Medulla oblongata (tissue), 1 donor: Measurements from ENCODE around the gene GPX4.

Experiments used
- DNase-seq: peaks from one replicate; pipeline ENCODE4 v3.0.0-alpha.2; 2015; ENCODE audit errors: extremely low spot score

Gene GPX4

DNA sequence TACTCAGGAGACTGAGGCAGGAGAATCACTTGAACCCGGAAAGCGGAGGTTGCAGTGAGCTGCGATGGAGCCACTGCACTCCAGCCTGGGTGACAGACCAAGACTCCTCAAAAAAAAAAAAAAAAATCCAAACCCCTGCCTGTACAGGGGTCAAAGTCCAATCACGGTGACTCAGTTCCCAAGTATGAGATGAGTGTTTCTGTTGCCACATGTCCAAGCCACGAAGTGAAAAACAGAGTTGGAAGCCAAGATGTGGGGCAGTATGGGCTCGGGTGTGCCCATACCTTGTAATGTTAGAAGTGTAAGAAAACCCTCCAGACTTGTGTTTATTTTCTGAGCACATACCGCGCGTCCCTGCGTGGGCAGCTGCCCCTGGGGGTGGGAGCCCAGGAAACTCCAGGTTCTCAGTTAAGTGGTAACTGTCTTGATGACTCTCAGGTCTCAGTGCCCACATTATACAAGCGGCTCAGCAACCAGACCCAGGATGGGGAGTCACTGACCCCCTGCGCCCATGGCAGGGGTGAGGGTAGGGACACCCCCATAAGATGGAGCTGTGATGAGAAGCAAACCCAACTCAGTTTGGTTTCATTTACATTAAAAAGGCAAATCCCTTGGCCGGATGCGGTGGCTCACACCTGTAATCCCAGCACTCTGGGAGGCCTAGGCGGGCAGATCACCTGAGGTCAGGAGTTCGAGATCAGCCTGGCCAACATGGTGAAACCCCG is 1.2 kb upstream of the GPX4 start:
- peak; percentile 38 for DNase-seq

GRCh38 chr19:1103132-1103707 is 574 bp upstream of the GPX4 start:
- no peak for DNase-seq

GRCh38 chr19:1104311-1105007 is 665 bp downstream of the GPX4 start:
- DNase-seq, result peak; percentile 81

DNA sequence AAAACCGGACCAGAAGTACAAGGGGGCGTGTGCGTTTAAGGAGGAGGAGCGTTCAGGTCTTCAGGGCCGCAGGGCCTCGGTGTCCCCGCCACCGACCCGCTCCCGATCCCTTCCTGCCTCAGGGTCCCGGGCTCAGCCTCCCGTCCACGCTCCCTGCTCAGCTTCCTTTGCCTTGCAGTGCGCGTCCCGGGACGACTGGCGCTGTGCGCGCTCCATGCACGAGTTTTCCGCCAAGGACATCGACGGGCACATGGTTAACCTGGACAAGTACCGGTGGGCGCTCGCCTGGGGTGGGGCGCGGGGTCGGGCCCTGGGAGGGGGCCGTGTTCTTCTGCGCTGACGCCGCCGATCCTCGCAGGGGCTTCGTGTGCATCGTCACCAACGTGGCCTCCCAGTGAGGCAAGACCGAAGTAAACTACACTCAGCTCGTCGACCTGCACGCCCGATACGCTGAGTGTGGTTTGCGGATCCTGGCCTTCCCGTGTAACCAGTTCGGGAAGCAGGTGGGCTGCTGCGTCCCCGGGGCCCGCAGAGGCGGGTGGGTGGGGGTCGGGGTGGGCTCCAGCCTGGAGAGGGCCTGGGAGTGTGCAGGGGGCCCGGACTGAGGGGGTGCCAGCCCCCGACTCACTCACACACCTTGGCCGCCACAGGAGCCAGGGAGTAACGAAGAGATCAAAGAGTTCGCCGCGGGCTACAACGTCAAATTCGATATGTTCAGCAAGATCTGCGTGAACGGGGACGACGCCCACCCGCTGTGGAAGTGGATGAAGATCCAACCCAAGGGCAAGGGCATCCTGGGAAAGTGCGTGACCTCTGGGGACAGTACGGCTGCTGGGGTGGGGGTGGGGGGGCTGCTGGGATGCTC is 1.4 kb downstream of the GPX4 start:
- no peak for DNase-seq

- DNase-seq, result no peak
Measured at GRCh38 chr19:1105873-1106840, 2.4 kb downstream of the GPX4 start.

- DNase-seq, result no peak
Measured at GRCh38 chr19:1106841-1107660, 3.3 kb downstream of the GPX4 start.

DNA sequence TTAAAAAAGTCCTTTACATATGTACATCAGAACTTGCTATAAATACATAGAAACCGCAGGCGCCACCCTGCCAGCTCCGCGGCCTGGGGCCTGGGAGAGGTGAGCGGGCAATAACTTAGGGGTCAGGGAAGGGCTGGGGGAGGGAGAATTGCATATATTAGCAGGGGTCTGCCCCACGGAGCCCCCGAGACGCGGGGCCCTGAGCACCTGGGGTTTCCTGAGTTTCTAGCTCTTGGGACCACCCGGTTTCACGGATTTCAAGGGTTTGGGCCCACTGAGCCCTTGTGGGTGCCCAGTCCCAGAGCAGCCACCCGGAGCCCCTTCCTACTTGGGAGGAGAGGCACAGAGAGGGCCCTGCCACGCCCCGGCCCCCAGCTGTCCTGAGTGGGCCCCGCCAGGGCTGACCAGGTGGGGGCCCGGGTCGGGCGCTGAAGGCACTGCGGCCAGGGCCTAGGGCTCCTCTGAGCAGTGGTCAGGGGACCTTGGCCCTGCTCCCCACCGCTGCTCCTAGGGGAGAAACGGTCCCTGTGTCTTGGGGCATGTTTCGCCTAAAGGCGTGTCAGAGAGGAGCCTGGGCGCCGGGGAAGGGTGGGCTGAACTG is 4.0 kb downstream of the GPX4 start:
- DNase-seq, result no peak

DNA sequence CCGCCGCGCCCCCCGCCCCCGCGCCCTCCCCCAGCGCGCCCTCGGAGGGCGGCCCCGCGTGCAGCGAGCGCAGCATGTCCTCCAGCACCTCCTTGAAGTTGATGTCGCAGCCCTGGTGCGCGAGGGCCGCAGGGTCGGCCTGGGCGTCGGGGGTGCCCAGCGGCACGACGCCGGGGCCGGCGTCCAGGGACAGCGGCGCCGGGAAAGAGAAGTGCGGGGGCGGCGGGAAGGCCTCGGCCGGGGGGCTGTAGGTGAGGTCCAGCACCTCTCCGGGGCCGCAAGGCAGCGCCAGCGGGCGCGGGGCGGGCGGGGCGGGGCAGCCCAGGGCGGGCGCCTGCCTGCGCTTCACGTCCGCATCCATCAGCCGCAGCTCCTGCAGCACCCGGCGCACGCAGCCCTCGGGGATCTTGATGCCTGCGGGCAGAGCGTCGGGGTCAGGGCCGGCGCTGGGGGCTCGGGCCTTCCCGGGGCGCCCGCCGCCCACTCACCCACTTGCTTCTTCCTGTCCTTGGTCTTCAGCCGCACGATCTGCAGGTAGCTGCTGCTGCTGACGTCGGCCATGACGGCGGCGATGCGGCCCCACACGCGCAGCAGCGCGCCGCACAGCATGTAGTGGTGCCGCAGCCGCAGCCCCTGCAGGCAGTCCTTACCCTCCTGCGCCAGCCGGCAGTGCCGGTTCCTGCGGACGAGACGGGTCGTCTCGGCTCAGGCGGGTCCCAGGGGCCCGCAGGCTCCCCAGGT is 4.7 kb downstream of the GPX4 start:
- DNase-seq, result no peak

DNA sequence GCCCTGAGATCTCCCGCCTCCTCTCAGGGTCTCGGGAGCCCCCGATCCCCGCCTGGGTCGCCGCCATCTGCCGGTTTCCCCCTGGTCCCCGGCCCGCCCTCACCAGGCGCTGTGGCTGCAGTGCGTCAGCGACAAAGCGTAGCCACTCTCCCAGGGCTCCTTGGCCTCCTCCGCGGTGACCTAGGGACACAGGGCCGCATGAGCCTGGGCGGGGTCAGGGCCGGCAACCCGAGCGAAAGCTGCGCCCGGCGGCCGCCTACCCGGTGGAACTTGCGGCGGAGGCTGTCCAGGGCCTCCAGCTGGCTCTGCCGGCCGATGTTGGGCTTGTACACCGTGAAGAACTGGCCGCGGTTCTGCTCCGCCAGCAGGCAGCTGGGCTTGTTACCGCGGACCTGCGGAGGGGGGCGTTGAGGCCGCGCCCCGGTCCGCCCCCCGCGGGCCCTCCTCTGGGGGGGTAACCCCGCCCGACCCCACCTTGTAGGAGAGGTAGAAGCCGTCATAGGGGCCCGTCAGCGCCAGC is 5.3 kb downstream of the GPX4 start:
- DNase-seq, result no peak

DNA sequence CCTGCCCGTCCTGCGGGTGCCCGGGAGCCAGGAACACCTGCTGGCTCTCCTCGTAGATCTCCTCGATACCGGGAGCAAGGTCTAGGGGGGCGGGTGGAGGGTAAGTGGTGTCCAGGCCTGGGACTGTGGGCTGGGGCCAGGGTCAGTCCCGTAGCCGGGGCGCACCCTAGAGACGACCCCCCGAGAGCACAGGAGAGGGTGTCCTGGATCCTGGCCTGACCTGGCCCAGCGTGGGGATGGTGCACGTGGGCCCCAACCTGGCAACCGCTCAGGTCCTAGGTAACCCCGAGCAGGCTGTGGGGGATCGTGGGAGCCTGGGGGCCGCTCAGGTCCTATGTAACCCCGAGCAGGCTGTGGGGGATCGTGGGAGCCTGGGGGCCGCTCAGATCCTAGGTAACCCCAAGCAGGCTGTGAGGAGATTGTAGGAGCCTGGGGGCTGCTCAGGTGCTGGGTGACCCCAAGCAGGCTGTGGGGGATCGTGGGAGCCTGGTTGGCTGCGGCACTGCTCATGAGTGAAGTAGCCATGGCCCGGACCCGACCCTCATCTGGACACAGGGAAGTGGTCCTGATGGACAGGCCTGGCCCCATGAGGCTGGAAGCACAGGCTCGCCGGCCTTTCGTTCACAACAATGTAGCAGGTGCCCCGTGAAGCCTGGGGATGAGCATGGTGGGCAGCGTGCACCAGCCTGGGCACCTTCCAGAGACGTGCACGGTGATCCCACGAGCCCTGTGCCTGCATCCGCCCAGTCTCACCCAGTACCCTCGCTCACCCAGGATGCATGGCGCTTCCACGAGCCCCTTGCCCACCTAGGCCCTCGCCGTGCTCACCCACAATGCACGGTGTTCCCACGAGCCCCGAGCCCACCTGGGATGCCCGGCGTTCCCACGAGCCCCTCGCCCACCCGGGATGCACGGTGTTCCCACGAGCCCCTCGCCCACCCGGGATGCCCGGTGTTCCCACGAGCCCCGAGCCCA is 6.2 kb downstream of the GPX4 start:
- no peak for DNase-seq

DNA sequence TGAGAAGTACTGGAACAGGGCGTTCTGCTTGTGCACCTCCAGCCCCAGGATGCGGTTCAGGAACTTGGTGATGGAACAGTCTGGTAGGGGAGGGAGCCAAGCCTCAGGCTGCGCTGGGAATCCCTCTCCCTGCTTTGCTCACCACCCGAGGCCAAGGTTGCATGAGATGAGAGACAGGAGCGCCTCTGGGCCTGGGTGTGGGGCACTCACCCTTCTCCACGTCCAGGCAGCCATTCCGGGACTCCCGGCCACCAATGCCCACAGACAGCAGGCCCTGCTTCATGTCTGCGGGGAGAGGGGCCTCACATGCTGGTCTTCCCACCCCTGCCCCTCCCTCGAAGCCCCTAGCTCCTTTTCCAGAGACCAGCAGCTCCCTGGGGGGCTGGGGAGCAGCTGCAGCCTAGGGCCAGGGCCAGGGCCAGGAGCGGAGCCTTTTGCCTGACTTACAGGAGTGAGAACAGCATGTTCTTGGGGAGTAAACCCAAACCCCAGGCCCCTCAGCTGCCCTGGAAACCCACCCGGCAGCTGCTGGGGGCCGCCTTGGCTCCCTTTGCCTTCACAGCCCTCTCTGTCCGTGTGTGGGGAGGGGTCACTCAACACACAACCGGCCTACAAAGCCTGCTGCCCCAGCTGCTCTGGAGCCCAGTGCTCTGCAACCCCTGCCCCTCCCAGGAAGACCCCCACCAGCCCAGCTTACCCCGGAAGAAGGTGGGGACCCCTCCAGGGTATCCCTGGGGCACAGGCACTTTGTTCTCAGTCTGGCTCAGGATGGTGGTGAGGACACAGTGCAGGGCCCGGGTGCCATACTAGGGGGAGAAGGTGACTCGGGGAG is 7.2 kb downstream of the GPX4 start:
- no peak for DNase-seq

DNA sequence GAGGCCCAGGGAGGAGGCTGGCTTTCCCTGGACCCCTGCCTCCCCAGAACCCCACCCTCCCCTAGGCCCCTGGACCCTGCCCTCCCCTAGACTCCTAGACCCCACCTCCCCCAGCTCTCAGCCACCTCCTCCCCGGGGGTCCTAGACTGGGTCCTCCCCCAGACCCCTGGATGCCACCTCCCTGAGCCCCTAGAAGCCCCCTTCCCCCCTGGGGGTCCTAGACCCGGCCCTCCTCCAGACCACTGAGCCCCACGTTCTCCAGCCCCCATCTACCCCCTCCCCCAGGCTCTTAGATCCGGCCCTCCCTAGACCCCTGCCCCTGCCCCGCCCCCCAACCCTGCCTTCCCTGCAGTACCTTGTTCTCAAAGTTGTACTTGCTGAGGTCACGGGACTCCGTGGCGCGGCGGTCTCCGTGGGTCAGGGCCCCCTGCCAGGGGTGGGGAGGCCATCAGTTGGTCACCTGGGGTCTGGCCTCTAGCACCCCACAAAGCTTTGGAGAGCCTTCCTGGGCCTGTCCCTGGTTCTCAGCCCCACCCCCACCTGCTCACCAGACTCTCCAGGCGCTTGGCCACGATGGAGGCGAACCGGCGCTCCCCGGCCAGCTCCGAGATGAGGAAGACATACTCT is 8.0 kb downstream of the GPX4 start:
- no peak for DNase-seq

DNA sequence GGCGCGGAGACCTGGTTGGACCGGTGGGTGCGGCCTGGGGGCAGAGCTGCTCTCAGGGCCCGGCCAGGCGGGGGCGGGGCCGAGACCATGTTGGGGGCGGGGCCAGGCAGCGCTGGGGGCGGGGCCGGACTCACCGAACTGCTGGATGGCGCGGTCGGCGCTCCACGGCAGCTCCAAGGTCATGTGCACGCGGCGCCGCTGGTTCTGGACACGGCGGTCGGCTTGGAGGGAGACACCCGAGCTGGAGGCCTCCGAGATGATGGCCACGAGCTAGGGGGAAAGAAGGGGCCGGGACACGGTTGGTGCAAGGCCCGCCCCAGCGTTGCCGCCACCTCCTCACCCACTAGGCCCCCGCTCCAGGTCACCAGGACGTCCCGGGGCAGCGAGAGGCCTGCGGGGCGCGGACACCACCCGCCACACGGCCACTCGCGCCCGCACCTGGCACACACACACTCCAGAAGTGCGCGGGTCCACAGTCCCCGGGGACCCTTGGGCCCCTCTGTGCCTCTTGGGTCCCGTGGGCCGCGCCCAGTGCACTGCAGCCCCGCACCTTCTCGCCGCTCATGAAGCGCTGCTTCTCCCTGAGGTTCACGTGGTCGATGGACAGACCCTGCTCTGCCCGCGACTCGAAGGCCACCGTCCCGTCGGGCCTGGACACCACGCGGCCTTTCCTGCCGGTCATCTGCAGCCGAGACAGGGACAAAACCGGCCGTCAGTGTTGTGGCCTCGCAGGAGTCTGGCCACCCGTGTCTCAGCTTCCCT is 8.7 kb downstream of the GPX4 start:
- no peak for DNase-seq

GRCh38 chr19:1113030-1113985 is 9.5 kb downstream of the GPX4 start:
- peak; percentile 96 for DNase-seq
